ENCODE measurements around the gene TICRR.

The TICRR gene

GRCh38 chr15:89659295-89659694, 84.0 kb downstream of the TICRR start:
- TF ChIP-seq NFIC (IDR thresholded peaks at IDR 0.05) = no peak
- TF ChIP-seq, protein P1, sequence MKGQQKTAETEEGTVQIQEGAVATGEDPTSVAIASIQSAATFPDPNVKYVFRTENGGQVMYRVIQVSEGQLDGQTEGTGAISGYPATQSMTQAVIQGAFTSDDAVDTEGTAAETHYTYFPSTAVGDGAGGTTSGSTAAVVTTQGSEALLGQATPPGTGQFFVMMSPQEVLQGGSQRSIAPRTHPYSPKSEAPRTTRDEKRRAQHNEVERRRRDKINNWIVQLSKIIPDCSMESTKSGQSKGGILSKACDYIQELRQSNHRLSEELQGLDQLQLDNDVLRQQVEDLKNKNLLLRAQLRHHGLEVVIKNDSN (IDR thresholded peaks at IDR 0.05) = no peak
- no peak for TF ChIP-seq YY1 (IDR thresholded peaks at IDR 0.05; ENCODE audit: low read depth)

GRCh38 chr15:89660556-89660955, 85.3 kb downstream of the TICRR start:
- TF ChIP-seq, protein P2, sequence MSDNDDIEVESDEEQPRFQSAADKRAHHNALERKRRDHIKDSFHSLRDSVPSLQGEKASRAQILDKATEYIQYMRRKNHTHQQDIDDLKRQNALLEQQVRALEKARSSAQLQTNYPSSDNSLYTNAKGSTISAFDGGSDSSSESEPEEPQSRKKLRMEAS (IDR thresholded peaks at IDR 0.05) = no peak
- TF ChIP-seq TAF1 (IDR thresholded peaks at IDR 0.05; ENCODE audit: low read depth) (no peak), ZBTB7A (IDR thresholded peaks at IDR 0.05; ENCODE audit: low read depth) (no peak), EGR1 (IDR thresholded peaks at IDR 0.05) (no peak), TEAD4 (IDR thresholded peaks at IDR 0.05) (no peak), EP300 (IDR thresholded peaks at IDR 0.05; ENCODE audit: borderline replicate concordance) (no peak), TCF12 (IDR thresholded peaks at IDR 0.05; ENCODE audit: low read depth) (no peak), RAD21 (IDR thresholded peaks at IDR 0.05; ENCODE audit: low read depth) (no peak), CEBPB (IDR thresholded peaks at IDR 0.05) (no peak), NFIC (IDR thresholded peaks at IDR 0.05) (no peak), REST (IDR thresholded peaks at IDR 0.05; ENCODE audit: low read depth) (no peak), FOXM1 (IDR thresholded peaks at IDR 0.05; ENCODE audit: borderline replicate concordance, low read depth) (no peak), CREB1 (IDR thresholded peaks at IDR 0.05; ENCODE audit: low read depth) (no peak), YY1 (IDR thresholded peaks at IDR 0.05; ENCODE audit: low read depth) (no peak)
- TF ChIP-seq, protein P1 (IDR thresholded peaks at IDR 0.05) = no peak

DNA sequence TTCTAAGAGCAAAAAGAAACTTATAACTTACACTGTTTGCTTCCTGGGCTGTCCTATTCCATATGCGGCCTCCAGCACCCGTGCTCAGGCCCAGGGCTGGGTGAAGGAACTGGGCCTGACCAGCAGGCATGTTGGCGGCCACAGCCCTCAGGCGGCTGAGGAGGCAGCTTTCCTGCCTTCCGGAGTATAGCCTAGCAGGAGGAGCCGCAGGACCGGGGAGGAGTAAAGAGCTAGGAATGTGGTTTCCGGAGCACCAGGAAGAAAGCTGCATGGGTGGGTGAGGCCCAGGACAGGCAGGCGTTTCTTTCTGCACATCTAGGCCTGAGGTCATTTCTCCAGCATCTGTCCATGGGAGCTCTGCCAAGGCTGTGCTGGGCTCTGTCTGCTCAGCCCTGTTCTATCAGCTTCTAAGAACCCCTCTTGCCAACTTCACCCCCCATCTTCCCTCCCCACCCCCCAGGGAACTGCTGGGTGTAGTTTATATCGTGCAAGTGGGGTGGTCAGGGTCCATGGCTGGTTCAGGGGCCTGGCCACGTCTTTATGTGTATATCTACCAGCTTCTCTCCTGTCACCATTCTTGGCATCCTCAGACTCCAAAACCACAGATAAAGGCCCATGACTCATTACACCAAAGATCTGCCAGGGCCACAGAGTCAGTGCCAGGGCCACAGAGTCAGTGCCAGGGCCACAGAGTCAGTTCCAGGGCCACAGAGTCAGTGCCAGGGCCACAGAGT, 87.8 kb downstream of the TICRR start:
- TF ChIP-seq YY1 (IDR thresholded peaks at IDR 0.05; ENCODE audit: low read depth) (no peak), TCF12 (IDR thresholded peaks at IDR 0.05; ENCODE audit: low read depth) (no peak), FOXM1 (IDR thresholded peaks at IDR 0.05; ENCODE audit: borderline replicate concordance, low read depth) (no peak), TEAD4 (IDR thresholded peaks at IDR 0.05) (no peak), ZBTB7A (IDR thresholded peaks at IDR 0.05; ENCODE audit: low read depth) (no peak), TAF1 (IDR thresholded peaks at IDR 0.05; ENCODE audit: low read depth) (no peak), RAD21 (IDR thresholded peaks at IDR 0.05; ENCODE audit: low read depth) (no peak), EGR1 (IDR thresholded peaks at IDR 0.05) (no peak), REST (IDR thresholded peaks at IDR 0.05; ENCODE audit: low read depth) (no peak), NFIC (IDR thresholded peaks at IDR 0.05) (no peak), EP300 (IDR thresholded peaks at IDR 0.05; ENCODE audit: borderline replicate concordance) (no peak)
- TF ChIP-seq, protein P1 (IDR thresholded peaks at IDR 0.05) = no peak
- TF ChIP-seq, protein P2 (IDR thresholded peaks at IDR 0.05) = no peak

GRCh38 chr15:89664441-89665350, 89.4 kb downstream of the TICRR start:
- TF ChIP-seq CEBPB (IDR thresholded peaks at IDR 0.05) = no peak
- TF ChIP-seq CREB1 (IDR thresholded peaks at IDR 0.05; ENCODE audit: low read depth) = no peak
- no peak for TF ChIP-seq TAF1 (IDR thresholded peaks at IDR 0.05; ENCODE audit: low read depth)
- no peak for TF ChIP-seq REST (IDR thresholded peaks at IDR 0.05; ENCODE audit: low read depth)
- no peak for TF ChIP-seq TCF12 (IDR thresholded peaks at IDR 0.05; ENCODE audit: low read depth)
- TF ChIP-seq, protein P1 (IDR thresholded peaks at IDR 0.05) = no peak
- TF ChIP-seq EP300 (IDR thresholded peaks at IDR 0.05; ENCODE audit: borderline replicate concordance) = no peak
- TF ChIP-seq NFIC (IDR thresholded peaks at IDR 0.05) = no peak
- TF ChIP-seq FOXM1 (IDR thresholded peaks at IDR 0.05; ENCODE audit: borderline replicate concordance, low read depth) = no peak
